Measurements from ENCODE around the gene CPNE9. TPM values are rescaled to one million over a fixed set of nuclear protein-coding genes. Genes with fewer than 3 reads are reported as not detected.

Gene CPNE9
- total RNA-seq, 1 donor, result not detected

GRCh38 chr3:9760779-9761505 lies 57.3 kb downstream of the CPNE9 start:
- no peak overlapping the region for H3K4me3 ChIP-seq (ENCODE audit: low read depth, low read length)
- DNase-seq (ENCODE audit: low read depth), result no peak
- no peak for TF ChIP-seq CTCF (IDR thresholded peaks at IDR 0.05; ENCODE audit: insufficient read depth, low read length)

GRCh38 chr3:9761919-9762318 lies 58.3 kb downstream of the CPNE9 start:
- no peak for TF ChIP-seq CTCF (IDR thresholded peaks at IDR 0.05; ENCODE audit: insufficient read depth, low read length)
- no peak for DNase-seq (ENCODE audit: low read depth)

GRCh38 chr3:9762871-9763270 lies 59.2 kb downstream of the CPNE9 start:
- no peak for TF ChIP-seq CTCF (IDR thresholded peaks at IDR 0.05; ENCODE audit: insufficient read depth, low read length)
- DNase-seq (ENCODE audit: low read depth), result no peak
- no peak overlapping the region for H3K4me3 ChIP-seq (ENCODE audit: low read depth, low read length)

More at GRCh38 chr3:9761919-9762318, 58.3 kb downstream of the CPNE9 start:
- H3K4me3 ChIP-seq (ENCODE audit: low read depth, low read length), result no peak overlapping the region

GRCh38 chr3:9765865-9766264 lies 62.2 kb downstream of the CPNE9 start:
- H3K4me3 ChIP-seq (ENCODE audit: low read depth, low read length), result no peak overlapping the region
- no peak for DNase-seq (ENCODE audit: low read depth)
- TF ChIP-seq CTCF (IDR thresholded peaks at IDR 0.05; ENCODE audit: insufficient read depth, low read length), result no peak

GRCh38 chr3:9767418-9767817 lies 63.8 kb downstream of the CPNE9 start:
- no peak for DNase-seq (ENCODE audit: low read depth)
- no peak overlapping the region for H3K4me3 ChIP-seq (ENCODE audit: low read depth, low read length)
- TF ChIP-seq CTCF (IDR thresholded peaks at IDR 0.05; ENCODE audit: insufficient read depth, low read length), result no peak

- peak overlapping the region; percentile 33 for H3K4me3 ChIP-seq (ENCODE audit: low read depth, low read length)
- TF ChIP-seq CTCF (IDR thresholded peaks at IDR 0.05; ENCODE audit: insufficient read depth, low read length), result no peak
- DNase-seq (ENCODE audit: low read depth), result no peak
Observed at GRCh38 chr3:9768141-9768775, 64.6 kb downstream of the CPNE9 start.

All from fibroblast of the aortic adventitia (primary cell).